OCI-LY7 (cell line): ENCODE results near the gene BORCS8.

ENCODE experiments used
- CTCF ChIP-seq: fragments of 200-600 bp; sonication (generic); conservative IDR thresholded peaks from 2 replicates; pipeline ENCODE4 v1.5.1; 2014; ENCODE audit warnings: mild to moderate bottlenecking, antibody characterized with exemption, low read length, moderate library complexity, mixed read lengths
- EZH2phosphoT487 ChIP-seq: fragments of 200-600 bp; sonication (generic); IDR thresholded peaks from 2 replicates; pipeline ENCODE4 v1.6.1; 2018; ENCODE audit warnings: low read depth, borderline replicate concordance, mild to moderate bottlenecking, mixed run types, antibody characterized with exemption, low read length, moderate library complexity, mixed read lengths

GRCh38 chr19:19186742-19187141 lies 5.2 kb downstream of the BORCS8 start:
- TF ChIP-seq CTCF (no peak), EZH2phosphoT487 (no peak)
